Esophagus squamous epithelium (tissue), 4 donors: ENCODE measurements around the gene MERTK.

Experiments
- POLR2A ChIP-seq, 4 donors: fragments of 450-650 bp; IDR thresholded peaks; one replicate each; pipeline ENCODE4 v1.6.1; 2017; ENCODE audit warnings: antibody characterized with exemption in 4 of 4, mild to moderate bottlenecking in 4 of 4, moderate library complexity in 3 of 4
- TF ChIP-seq, protein P1 (sequence below), 6 experiments: fragments of 450-650 bp in 4 of 6; fragments of 200-600 bp in 2 of 6; sonication (generic) in 2 of 6; IDR thresholded peaks; one replicate each; pipeline ENCODE4 v1.5.1; 2016 to 2019; ENCODE audit warnings: antibody characterized with exemption in 6 of 6, mild to moderate bottlenecking in 4 of 6, moderate library complexity in 4 of 6

DNA sequence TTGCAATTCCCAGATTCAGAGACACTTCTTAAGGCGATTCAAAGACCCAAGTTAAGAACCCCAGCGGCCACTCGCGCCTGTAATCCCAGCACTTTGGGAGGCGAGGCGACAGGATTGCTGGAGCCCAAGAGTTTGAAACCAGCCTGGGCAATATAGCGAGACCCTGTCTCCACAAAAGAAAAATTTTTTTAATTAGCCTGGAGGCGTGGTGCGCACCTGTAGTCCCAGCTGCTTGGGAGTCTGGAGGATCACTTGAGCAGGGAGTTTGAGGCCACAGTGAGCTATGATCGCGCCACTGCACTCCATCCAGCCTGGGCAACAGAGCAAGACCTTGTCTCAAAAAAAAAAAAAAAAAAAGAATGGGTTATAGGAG, 13.8 kb upstream of the MERTK start:
- TF ChIP-seq, protein P1, sequence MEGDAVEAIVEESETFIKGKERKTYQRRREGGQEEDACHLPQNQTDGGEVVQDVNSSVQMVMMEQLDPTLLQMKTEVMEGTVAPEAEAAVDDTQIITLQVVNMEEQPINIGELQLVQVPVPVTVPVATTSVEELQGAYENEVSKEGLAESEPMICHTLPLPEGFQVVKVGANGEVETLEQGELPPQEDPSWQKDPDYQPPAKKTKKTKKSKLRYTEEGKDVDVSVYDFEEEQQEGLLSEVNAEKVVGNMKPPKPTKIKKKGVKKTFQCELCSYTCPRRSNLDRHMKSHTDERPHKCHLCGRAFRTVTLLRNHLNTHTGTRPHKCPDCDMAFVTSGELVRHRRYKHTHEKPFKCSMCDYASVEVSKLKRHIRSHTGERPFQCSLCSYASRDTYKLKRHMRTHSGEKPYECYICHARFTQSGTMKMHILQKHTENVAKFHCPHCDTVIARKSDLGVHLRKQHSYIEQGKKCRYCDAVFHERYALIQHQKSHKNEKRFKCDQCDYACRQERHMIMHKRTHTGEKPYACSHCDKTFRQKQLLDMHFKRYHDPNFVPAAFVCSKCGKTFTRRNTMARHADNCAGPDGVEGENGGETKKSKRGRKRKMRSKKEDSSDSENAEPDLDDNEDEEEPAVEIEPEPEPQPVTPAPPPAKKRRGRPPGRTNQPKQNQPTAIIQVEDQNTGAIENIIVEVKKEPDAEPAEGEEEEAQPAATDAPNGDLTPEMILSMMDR (IDR thresholded peaks at IDR 0.05): peak in 1 of 6 experiments; percentile 16
- no peak for TF ChIP-seq POLR2A (IDR thresholded peaks at IDR 0.05)
